ENCODE measurements around the gene AGAP1. TPM values are rescaled to one million over a fixed set of nuclear protein-coding genes. Genes with fewer than 3 reads are reported as not detected.
A peak's percentile ranks its signal among the peaks of the same experiment; 100 is the strongest.

The AGAP1 gene
- total RNA-seq, 1 experiment from 2014 or later, result 25.8 TPM

DNA sequence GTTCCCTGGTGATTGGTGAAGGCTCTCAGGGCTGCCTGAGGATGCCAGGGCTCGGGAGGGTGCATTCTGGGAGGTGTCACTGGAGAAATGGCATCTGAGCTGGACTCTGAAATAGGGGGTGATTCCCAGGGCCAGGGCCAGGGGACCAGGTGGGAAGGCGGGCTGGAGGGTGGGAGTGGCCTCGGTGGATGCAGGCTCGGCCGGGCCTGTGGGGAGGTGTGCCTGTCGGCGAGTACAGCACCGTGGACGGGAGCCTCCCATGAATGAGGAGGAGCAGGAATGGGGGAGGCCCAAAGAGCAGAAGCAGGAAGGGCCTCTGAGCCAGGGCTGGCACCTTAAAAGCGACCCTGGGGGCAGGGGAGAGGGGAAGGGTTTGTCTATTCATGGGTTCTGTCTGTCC is 557.5 kb downstream of the AGAP1 start:
- WGBS (ENCODE audit: extremely low coverage, insufficient read length, low lambda C conversion rate), result no CpG with 5 or more reads among the region's 10 CpGs
- H4K91ac ChIP-seq (ENCODE audit: insufficient read length, low read depth, low read length), result no peak overlapping the region
- no peak overlapping the region for H3K56ac ChIP-seq (ENCODE audit: insufficient read length, low read depth, low read length)
- no peak overlapping the region for H2BK20ac ChIP-seq (ENCODE audit: low read depth, low read length, poor library complexity, severe bottlenecking)
- H3K4me3 Mint-ChIP-seq, result no peak overlapping the region
- TF ChIP-seq, protein P1, sequence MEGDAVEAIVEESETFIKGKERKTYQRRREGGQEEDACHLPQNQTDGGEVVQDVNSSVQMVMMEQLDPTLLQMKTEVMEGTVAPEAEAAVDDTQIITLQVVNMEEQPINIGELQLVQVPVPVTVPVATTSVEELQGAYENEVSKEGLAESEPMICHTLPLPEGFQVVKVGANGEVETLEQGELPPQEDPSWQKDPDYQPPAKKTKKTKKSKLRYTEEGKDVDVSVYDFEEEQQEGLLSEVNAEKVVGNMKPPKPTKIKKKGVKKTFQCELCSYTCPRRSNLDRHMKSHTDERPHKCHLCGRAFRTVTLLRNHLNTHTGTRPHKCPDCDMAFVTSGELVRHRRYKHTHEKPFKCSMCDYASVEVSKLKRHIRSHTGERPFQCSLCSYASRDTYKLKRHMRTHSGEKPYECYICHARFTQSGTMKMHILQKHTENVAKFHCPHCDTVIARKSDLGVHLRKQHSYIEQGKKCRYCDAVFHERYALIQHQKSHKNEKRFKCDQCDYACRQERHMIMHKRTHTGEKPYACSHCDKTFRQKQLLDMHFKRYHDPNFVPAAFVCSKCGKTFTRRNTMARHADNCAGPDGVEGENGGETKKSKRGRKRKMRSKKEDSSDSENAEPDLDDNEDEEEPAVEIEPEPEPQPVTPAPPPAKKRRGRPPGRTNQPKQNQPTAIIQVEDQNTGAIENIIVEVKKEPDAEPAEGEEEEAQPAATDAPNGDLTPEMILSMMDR (conservative IDR thresholded peaks at IDR 0.05), result no peak
- no peaks in the 10 kb centered on the region for H4K20me1 ChIP-seq (ENCODE audit: control insufficient read depth, insufficient read depth, insufficient read length)
- H3T11ph ChIP-seq (ENCODE audit: low read length), result no peak overlapping the region
- H3K23ac ChIP-seq (ENCODE audit: insufficient read length, low read depth, low read length), result no peak overlapping the region
- H2BK15ac ChIP-seq (ENCODE audit: low read depth, low read length), result no peak overlapping the region
- no peak overlapping the region for H4K8ac ChIP-seq (replicated peaks; ENCODE audit: insufficient read length, low read depth, low read length)
- H2BK5ac ChIP-seq (ENCODE audit: insufficient read length, low read length), result no peak overlapping the region
- H3K9ac ChIP-seq (ENCODE audit: extremely low read depth, insufficient read length, low read length), result no peak overlapping the region
- H3K4me2 ChIP-seq (ENCODE audit: insufficient read depth, insufficient read length, low read length), result no peak overlapping the region
- no peaks in the 10 kb centered on the region for H3K9me3 ChIP-seq (ENCODE audit: control insufficient read depth, low read depth, low read length)
- H2AK5ac ChIP-seq (ENCODE audit: insufficient read length, low read length), result no peak overlapping the region
- H3K79me2 ChIP-seq (ENCODE audit: insufficient read depth, low read length), result no peaks in the 10 kb centered on the region
- no peak for DNase-seq
- H3K4me1 ChIP-seq (ENCODE audit: insufficient read depth, low read length), result no peaks in the 10 kb centered on the region; the same call in 1 of the 2 replicates
- H3K4ac ChIP-seq (ENCODE audit: low read depth, low read length), result no peak overlapping the region
- H3K36me3 Mint-ChIP-seq (ENCODE audit: insufficient read depth in 1 of 3, low read depth in 3 of 3), result peaks cover 3 to 9% (median 4%) of the 10 kb centered on the region in 3 experiments; a peak in 5 of 7 replicates
- H3K14ac ChIP-seq (ENCODE audit: insufficient read depth, low read length), result peak overlapping the region; percentile 41; the same call in 1 of the 2 replicates
- H3K18ac ChIP-seq (ENCODE audit: insufficient read length, low read depth, low read length), result no peak overlapping the region
- H3K27me3 Mint-ChIP-seq (ENCODE audit: low read depth), result peaks cover 54% of the 10 kb centered on the region
- no peaks in the 10 kb centered on the region for H3K79me1 ChIP-seq (ENCODE audit: insufficient read depth, low read depth, low read length, poor library complexity, severe bottlenecking)
- no peak overlapping the region for H3K27ac Mint-ChIP-seq
- no peak overlapping the region for H2BK12ac ChIP-seq (ENCODE audit: insufficient read length, low read depth, low read length)
- peaks cover 36 to 49% of the 10 kb centered on the region in 2 experiments for H3K4me1 Mint-ChIP-seq
- no peak overlapping the region for H2AFZ ChIP-seq (ENCODE audit: low read length)
- no peaks in the 10 kb centered on the region for H3K27me3 ChIP-seq (ENCODE audit: insufficient read depth, low read length)
- no peaks in the 10 kb centered on the region; a peak in 1 of 5 replicates for H3K9me3 Mint-ChIP-seq
- H3K23me2 ChIP-seq (ENCODE audit: insufficient read length, low read depth, low read length, poor library complexity, severe bottlenecking), result no peaks in the 10 kb centered on the region
- no peak overlapping the region for H4K5ac ChIP-seq (ENCODE audit: insufficient read length, low read depth, low read length)
- no peak overlapping the region for H3K27ac ChIP-seq (ENCODE audit: insufficient read length, low read depth, low read length)
- H2BK120ac ChIP-seq (ENCODE audit: low read depth, low read length, poor library complexity, severe bottlenecking), result no peak overlapping the region

All from H9 (cell line).